GM12875 (cell line): ENCODE results near the gene CASZ1.

Source experiments
- H3K4me3 ChIP-seq: one replicate; pipeline ENCODE4 v1.5.1; 2011; ENCODE audit warnings: low read depth, low read length, control low read depth
- CTCF ChIP-seq: IDR thresholded peaks from 2 replicates; pipeline ENCODE4 v1.5.1; 2011; ENCODE audit warnings: low read depth, mild to moderate bottlenecking, control low read depth, inconsistent platforms, low read length, moderate library complexity, borderline replicate concordance; ENCODE audit not compliant: insufficient read depth

Gene CASZ1

GRCh38 chr1:10621906-10622305, 174.5 kb downstream of the CASZ1 start:
- no peak for TF ChIP-seq CTCF
- no peak overlapping the region for H3K4me3 ChIP-seq

GRCh38 chr1:10620776-10621175, 175.7 kb downstream of the CASZ1 start:
- TF ChIP-seq CTCF: no peak
- H3K4me3 ChIP-seq: no peak overlapping the region

- no peak overlapping the region for H3K4me3 ChIP-seq
- TF ChIP-seq CTCF: no peak
Measured at GRCh38 chr1:10617931-10618885, 178.2 kb downstream of the CASZ1 start.

DNA sequence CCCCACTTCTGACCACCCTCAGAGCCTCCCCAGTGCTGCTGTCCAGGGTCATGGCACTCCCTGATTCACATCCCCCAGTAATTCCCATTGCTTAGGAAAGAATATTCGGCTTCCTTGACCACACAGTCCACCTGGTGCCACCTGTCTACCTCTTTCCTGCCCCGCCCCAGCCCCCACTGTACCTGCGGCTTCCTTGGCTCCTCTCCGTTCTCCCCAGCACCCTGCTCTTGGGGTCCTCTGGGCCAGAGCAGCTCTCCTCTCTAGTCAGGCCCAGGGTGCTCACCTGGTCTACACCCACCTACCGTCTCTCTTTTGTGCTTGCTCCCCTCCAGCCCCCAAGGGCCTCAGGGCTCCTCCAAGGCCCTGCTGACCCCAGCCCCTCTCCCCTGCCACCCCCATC, 179.1 kb downstream of the CASZ1 start:
- TF ChIP-seq CTCF: no peak
- no peak overlapping the region for H3K4me3 ChIP-seq

DNA sequence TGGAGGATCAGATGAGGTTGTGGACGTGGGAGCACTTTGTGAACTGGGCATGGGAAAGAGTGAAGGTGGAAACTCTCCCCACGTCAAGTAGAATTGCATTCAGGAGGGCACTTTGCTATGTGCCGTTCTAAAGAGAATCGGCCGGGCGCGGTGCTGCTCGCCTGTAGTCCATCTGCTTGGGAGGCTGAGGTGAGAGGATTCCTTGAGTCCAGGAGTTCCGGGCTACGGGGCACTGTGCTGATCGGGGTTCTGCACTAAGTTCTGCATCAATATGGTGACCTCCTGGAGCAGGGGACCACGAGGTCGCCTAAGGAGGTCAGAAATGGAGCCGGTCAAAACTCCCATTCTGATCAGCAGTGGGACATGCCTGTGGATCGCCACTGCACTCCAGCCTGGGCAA, 179.8 kb downstream of the CASZ1 start:
- no peak for TF ChIP-seq CTCF
- no peak overlapping the region for H3K4me3 ChIP-seq

DNA sequence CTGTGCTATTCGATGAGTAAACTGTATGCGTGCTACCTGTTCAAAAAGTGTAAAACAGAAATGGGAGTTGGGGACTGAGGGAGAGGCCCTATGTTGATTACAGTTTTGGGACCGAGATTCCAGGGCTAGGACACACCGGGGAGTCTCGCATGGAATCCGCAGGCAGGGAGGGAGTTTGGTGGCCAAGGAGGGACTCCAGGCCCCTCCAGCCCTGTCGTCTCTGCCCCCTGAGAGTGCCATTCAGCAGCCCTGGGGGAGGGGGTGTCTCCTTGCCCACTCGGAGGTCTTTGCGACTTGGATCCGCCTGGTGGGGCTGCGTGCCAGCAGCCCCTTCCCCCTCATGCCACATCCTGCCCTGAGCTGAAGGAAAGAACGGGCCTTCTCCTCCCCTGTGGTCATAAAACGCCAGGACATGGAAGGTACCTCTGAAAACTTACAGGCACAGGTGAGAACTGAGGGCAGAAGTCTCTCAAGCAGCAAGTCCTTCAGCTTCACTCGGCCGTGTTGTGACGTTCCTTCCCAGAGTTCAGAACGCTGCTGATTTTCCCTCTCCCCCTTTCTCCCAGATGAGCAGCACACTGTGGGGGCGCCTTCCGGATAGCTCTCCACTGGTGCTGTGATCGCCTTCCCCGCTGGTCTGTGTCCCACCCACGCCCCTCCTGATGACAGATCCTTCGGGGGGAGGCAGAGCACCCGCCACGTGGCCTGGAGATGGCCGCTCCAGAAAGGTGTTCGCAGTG, 180.3 kb downstream of the CASZ1 start:
- no peak for TF ChIP-seq CTCF
- no peak overlapping the region for H3K4me3 ChIP-seq

DNA sequence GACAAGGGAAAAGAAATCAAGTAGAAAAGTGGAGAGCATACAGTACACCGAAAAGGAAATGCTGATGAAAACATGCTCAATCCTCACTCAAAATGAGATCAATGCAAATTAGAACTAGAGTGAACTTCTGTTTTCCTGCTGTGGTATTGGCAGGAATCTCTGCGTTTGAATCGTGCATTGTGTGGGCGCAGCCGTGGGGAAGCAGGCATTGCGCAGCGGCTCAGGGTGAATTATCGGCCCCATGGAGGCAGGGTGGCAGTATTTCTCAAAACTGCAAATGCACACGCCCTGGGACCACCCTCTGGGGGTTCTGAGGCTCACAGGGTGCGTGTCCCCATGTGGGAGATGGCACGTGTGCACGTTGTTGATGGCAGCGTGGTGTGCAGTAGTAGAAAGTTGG, 181.1 kb downstream of the CASZ1 start:
- TF ChIP-seq CTCF: no peak
- H3K4me3 ChIP-seq: no peak overlapping the region
